ENCODE data around the gene PLEKHM2. TPM values are rescaled to one million over a fixed set of nuclear protein-coding genes. Genes with fewer than 3 reads are reported as not detected.

Gene PLEKHM2
- total RNA-seq, 4 donors from 2014 or later: 34.4 to 81.1 (median 50.0) TPM

DNA sequence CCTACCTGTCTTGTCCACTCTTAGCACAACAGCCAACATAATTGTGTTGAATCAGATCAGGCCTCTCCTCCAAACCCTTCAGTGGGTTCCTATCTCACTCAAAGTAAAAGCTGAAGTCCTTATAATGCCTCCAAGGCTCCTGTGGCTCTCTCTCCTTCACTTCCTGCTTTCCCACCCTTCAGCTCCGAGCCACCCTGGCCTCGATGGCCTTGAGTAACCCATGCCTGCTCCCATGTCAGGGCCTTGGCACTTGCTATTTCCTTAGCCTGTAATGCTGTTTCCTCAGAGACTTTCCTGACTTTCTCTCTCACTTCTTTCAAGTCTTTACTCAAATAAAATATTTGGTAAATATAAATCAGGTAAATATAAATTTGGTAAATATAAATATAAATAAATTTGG, 8.1 kb upstream of the PLEKHM2 start:
- no peak for ATAC-seq (ENCODE audit: low FRiP score)
- no peak for TF ChIP-seq CTCF (IDR thresholded peaks at IDR 0.05)
- no peak for DNase-seq (ENCODE audit: low spot score)

- no peak for TF ChIP-seq CTCF (IDR thresholded peaks at IDR 0.05)
- no peak for ATAC-seq (ENCODE audit: low FRiP score)
These were observed 7.1 kb upstream of the PLEKHM2 start for GRCh38 chr1:15676688-15677661.

GRCh38 chr1:15678578-15678977, 5.5 kb upstream of the PLEKHM2 start:
- no peak for TF ChIP-seq CTCF (IDR thresholded peaks at IDR 0.05)
- ATAC-seq (ENCODE audit: low FRiP score): no peak
- no peak for DNase-seq (ENCODE audit: low spot score)

More at GRCh38 chr1:15676688-15677661, 7.1 kb upstream of the PLEKHM2 start:
- no peak for DNase-seq (ENCODE audit: low spot score)

- ATAC-seq (ENCODE audit: low FRiP score): no peak
- no peak for DNase-seq (ENCODE audit: low spot score)
- TF ChIP-seq CTCF (IDR thresholded peaks at IDR 0.05): no peak
These were observed 4.0 kb upstream of the PLEKHM2 start for GRCh38 chr1:15680131-15680530.

- TF ChIP-seq CTCF (IDR thresholded peaks at IDR 0.05): no peak
- DNase-seq (ENCODE audit: low spot score): no peak
- no peak for ATAC-seq (ENCODE audit: low FRiP score)
These were observed 3.4 kb upstream of the PLEKHM2 start for GRCh38 chr1:15680561-15681348.

DNA sequence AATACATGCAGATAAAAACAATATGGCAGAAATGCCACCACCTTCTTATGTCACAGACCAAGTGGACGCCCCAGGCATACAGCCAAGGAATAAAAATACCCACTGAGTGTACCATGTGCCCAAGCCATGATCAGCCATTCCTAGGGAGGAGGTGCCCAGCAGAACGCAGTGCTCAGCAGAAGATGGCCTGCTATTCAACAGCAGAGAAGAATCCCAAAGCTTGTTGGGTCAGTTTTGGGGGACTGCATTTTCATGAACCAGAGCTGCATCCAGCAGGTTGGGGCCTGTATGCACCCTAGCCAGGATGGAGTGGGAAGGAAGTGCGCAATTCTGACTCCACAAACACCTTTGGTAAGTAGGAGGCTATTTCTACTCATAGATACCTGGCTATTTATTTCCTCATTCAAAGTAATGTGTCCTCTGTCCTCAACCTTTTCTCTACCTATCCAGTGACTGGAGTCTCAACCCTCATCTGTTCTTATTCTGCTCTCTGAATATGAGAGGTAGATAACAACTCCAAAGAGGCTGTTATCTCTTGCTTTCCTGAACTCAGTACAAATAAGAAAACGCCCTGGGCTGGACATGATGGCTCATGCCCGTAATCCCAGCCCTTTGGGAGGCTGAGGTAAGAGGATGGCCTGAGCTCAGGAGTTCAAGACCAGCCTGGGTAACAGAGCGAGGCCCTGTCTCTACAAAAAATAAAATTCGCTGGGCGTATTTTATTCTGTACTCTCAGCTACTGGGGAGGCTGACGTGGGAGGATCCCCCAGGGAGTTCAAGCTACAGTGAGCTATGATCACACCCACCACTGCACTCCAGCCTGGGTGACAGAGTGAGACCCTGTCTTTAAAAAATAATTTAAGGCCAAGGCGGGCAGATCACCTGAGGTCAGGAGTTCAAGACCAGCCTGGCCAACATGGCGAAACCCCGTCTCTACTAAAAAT, 2.5 kb upstream of the PLEKHM2 start:
- TF ChIP-seq CTCF (IDR thresholded peaks at IDR 0.05): no peak
- no peak for ATAC-seq (ENCODE audit: low FRiP score)
- DNase-seq (ENCODE audit: low spot score): no peak
